T-helper 22 cell (primary cell): ENCODE data around the gene KIF14.
"Not testable (repeated sequence)": the region's sequence is repeated elsewhere in the genome, so short reads cannot be mapped to it uniquely, and the experiment has no call there.

Source experiments
- DNase-seq: peaks from one replicate; pipeline ENCODE4 v3.0.0-alpha.2; 2020; ENCODE audit warnings: low read depth

The KIF14 gene

GRCh38 chr1:200634261-200635122 is 13.9 kb upstream of the KIF14 start:
- no peak for DNase-seq

- no peak for DNase-seq
Measured at GRCh38 chr1:200631375-200631774, 10.8 kb upstream of the KIF14 start.

GRCh38 chr1:200630515-200630899 is 10.0 kb upstream of the KIF14 start:
- not testable (repeated sequence) for DNase-seq

GRCh38 chr1:200629876-200630514 is 9.4 kb upstream of the KIF14 start:
- DNase-seq, result no peak

- peak; percentile 17 for DNase-seq
Measured at GRCh38 chr1:200628223-200628881, 7.8 kb upstream of the KIF14 start.

- no peak for DNase-seq
Measured at GRCh38 chr1:200627575-200628222, 7.1 kb upstream of the KIF14 start.

- no peak for DNase-seq
Measured at GRCh38 chr1:200626853-200627534, 6.4 kb upstream of the KIF14 start.

GRCh38 chr1:200625381-200625824 is 4.9 kb upstream of the KIF14 start:
- DNase-seq, result no peak

GRCh38 chr1:200624679-200625335 is 4.3 kb upstream of the KIF14 start:
- DNase-seq, result no peak

- no peak for DNase-seq
Measured at GRCh38 chr1:200619894-200620272, 668 bp downstream of the KIF14 start.

- no peak for DNase-seq
Measured at GRCh38 chr1:200610846-200611245, 9.7 kb downstream of the KIF14 start.

- DNase-seq, result no peak
Measured at GRCh38 chr1:200602632-200603031, 17.9 kb downstream of the KIF14 start.

- no peak for DNase-seq
Measured at GRCh38 chr1:200590001-200590400, 30.6 kb downstream of the KIF14 start.

GRCh38 chr1:200588698-200589097 is 31.9 kb downstream of the KIF14 start:
- no peak for DNase-seq

- DNase-seq, result no peak
Measured at GRCh38 chr1:200564319-200564718, 56.2 kb downstream of the KIF14 start.

GRCh38 chr1:200561856-200562214 is 58.7 kb downstream of the KIF14 start:
- DNase-seq, result no peak

GRCh38 chr1:200558866-200559459 is 61.6 kb downstream of the KIF14 start:
- DNase-seq, result no peak

- no peak for DNase-seq
Measured at GRCh38 chr1:200556002-200556401, 64.5 kb downstream of the KIF14 start.

- DNase-seq, result not testable (repeated sequence)
Measured at GRCh38 chr1:200552737-200553136, 67.8 kb downstream of the KIF14 start.

- DNase-seq, result no peak
Measured at GRCh38 chr1:200550367-200550766, 70.2 kb downstream of the KIF14 start.

GRCh38 chr1:200547386-200547785 is 73.2 kb downstream of the KIF14 start:
- DNase-seq, result no peak
